Keratinocyte (primary cell): ENCODE data around the gene EYS.
A peak's percentile ranks its signal among the peaks of the same experiment; 100 is the strongest.

Experiments
- CTCF ChIP-seq, 3 experiments: IDR thresholded peaks in 1 of 3; conservative IDR thresholded peaks in 1 of 3; optimal IDR thresholded peaks in 1 of 3; 2 replicates in 2 of 3; 3 replicates in 1 of 3; pipeline versions ENCODE3 to v1.5.1; 2011; ENCODE audit warnings: low read length in 3 of 3, mild to moderate bottlenecking in 3 of 3, moderate library complexity in 2 of 3, control low read depth in 1 of 3, inconsistent platforms in 1 of 3; ENCODE audit not compliant: insufficient read depth in 2 of 3; ENCODE audit errors: extremely low read depth in 1 of 3
- EZH2 ChIP-seq: IDR thresholded peaks from one replicate; pipeline ENCODE4 v1.6.1; 2012; ENCODE audit warnings: inconsistent platforms, mild to moderate bottlenecking, low read length, moderate library complexity

- TF ChIP-seq EZH2 (no peak), CTCF (optimal IDR thresholded peaks at IDR 0.05 in 1 of 3, IDR thresholded peaks at IDR 0.05 in 1 of 3, conservative IDR thresholded peaks at IDR 0.05 in 1 of 3; ENCODE audit: extremely low read depth in 1 of 3, insufficient read depth in 2 of 3, low read length in 3 of 3) (peak; percentile 61 to 70 (median 66))
These were observed 1376.2 kb downstream of the EYS start for GRCh38 chr6:64330694-64331307.
